ENCODE measurements around the gene LKAAEAR1.

LKAAEAR1 gene

DNA sequence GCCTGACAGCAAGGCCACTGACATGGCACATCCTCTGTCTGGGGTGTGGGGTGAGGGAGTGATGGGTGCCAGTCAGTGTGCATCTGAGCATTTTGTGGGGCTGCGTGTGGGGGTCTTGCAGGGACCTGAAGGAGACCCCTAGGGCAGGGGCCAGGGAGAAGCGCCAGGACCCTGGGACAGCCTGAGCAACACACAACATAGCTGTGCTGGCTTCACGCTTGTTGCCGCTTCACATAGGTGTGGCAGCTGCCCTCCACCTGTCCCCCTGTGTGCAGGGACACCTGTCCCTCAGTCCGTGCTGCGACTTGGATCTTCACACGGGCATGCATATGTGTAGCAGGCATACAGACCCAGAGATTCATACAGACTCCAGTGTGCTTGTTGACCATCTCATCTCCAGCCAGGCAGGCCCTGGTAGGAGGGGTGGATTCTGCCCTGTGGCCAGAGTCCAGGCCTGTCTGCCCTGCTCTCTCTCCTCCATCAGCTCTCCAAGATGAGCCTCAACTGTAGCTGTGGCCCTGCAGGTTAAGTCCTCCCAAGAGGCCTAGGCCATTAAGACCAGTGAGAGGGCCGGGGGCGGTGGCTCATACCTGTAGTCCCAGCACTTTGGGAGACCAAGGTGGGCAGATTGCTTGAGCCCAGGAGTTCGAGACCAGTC is 26.3 kb upstream of the LKAAEAR1 start:
- DNase-seq = no peak

DNA sequence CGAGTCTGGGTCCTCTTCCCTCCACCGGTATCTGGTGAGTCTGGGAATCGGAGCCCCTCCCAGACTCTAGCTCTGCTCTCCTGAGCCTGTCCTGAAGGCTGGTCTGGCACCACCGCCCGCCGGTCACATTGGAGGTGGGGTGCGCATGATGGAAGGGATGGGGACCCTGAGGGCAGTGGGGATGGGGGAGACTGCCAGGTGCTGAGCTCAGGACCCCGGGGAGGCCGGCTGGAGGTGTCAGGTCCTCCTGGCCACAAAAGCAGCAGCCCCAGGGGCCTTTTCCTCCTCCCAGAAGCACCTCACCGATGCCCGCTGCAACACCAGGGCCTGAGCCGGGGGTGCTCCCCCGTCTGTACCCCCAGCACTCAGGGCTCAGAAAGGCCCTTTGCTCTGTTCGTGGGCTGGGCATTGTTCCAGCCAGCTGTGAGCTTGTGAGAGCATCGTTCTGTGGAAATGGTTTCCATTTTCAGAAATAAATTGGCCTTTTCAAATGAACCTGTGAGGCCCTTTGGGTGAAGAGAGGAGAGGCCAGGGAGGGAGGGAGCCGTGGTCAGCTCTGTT is 25.7 kb upstream of the LKAAEAR1 start:
- no peak for DNase-seq

DNA sequence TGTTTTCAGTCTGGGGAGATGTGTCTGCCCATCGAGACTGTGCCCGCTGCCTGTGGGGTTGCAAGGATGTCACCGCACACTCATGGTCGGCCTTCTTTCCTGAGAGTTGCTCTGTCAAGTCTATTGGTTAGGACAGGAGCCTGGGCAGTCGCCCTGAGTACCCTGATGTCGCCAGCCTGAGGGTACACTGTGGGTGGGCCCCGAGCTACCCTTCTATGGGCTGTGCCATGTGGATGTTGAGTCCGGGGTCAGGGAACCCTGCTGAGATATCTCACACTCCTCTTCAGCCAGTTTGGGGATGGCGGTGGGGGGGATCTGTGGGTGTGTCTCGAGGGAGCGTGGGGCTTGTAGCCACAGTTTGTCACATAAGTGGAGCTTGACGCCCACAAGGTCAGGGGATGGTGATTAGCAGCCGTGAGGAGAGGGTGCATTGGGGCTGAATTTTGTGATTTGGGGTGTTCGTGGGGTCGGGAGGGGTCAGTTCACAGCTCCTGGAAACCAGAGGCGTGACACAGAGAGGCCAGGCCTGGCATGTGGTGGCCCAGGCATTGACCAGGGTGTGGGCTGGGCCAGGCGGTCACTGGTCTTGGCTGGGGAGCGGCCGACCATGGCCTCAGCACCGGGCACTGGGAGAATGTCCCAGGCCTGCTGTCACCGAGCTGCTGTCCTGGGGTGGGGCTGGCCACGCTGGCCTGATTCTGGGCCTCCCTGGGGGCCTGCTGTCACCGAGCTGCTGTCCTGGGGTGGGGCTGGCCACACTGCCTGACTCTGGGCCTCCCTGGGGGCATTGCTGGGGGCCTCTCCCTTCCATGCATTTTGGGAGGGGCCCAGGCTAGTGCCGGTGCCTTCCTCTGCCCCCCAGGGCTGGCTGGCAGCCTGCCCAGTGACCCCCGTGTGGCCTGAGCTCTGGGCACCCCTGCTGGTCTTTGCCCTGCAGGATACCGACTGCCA is 24.8 kb upstream of the LKAAEAR1 start:
- no peak for DNase-seq

DNA sequence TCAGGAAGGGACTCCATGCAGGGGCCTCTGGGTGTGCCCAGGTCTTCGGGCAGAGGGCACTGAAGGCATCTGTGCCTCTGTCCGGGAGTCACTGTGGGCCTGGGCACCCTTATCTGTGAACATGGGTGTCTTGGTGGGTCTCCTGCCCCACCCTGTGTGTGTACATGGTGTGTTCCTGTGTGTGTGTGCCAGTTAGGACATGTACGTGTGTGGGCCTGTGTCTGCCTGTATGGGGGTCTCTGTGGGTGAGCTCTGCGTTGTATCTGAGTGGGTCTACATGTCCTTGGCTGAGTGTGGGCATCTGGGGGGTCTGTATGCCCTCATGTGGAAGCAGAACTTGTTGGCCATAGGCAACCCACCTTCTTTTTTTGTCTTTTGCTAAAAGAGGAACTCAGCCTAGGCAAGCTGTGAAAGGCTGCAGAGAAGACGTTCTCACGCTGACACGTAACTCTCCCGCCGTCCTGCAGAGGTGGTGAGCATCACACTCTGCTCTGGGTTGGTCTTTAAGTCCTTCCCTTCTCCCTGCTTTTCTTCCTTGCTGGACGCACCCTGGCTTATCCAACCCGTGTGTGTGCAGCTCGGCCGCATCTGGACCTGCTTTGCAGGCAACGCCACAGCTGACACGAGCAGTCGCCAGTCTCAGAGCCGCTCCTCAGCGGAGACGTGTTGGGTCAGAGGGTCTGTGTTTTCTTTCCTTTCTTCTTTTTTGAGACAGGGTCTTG is 23.7 kb upstream of the LKAAEAR1 start:
- DNase-seq = no peak

DNA sequence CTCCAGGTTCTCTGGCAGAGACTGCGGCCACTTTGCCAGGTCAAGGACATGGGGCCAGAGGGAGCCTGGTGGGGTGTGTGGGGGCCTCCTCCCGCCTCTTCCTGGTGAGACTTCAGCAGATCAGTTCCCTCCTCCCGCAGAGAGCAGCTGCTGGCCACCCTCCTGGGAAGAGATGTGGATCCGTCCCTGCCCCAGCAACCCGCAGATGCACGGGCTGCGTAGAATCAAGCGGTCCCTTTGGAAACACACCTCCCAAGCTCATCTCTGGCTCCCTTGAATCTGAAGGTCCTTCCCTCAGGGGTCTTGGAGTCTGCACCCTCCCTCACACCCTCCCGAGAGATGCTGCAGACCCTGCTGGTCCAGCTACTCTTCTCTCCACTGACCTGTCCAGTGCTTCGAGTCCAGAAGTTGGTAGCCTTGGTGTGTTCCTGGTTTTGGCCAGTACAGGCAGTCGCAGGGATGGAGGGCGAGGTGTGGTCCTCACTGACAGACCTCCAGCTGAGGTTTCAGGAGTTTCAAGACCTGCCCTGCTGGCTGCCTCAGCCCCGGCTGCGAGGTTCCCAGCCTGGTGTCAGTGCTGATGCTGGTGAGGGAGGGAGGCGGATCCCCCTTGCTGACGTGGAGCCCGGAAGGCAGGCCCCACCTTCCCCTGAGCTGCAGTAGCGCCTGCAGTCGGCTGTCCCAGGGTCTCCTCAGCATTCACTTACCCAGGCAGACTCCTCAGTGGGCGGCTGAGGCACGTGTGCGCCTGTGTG is 23.0 kb upstream of the LKAAEAR1 start, which contains the start of gene NPBWR2:
Gene NPBWR2 (minus strand): TSS at position 585 of the 755 bp plus-strand sequence. CDS start 734 bp downstream, outside the sequence.
- DNase-seq = no peak

DNA sequence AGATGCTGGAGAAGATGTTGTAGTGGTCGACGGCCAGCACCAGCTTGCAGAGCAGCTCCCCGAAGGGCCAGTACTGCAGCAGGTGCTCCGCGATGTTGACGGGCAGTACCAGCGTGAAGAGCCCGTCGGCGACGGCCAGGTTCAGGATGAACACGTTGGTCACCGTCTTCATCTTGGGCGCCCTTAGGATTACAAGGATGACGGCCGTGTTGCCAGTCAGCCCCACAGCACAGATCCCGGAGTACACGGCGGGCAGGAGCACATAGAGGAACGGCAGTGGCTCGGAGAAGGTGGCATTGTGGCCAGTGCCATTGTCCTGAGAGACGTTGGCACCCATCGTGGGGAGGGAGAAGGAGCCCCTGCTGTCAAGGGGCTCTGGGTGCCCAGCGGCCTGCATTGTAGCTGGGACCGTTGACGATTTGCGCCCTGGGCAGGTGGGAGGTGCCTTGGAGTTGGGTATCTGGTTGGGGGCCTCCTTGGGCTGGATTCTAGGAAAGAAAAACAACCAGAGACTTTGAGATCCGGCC is 22.3 kb upstream of the LKAAEAR1 start:
- no peak for DNase-seq

DNA sequence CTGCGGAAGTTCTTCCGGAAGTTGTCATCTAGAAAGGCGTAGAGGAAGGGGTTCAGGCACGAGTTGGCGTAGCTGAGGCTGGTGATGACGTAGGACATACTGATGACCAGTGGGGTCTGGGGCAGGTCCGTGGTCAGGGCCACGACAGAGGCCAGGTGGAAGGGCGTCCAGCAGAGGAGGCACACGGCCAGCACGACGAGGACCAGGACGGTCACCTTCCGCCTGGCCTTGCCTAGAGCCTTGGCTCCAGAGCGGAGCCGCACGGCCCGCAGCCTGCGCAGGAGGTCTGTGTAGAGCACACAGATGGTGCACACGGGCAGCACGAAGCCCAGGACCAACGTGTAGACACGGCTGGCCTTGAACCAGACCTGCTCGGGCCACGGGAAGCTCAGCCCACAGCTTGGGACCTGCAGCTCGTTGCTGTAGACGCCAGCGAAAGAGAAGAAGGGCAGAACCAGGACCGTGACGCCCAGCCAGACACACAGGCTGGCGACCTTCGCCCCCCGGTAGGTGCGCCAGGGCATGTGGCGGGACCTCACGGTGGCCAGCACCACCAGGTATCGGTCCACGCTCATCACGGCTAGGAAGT is 21.7 kb upstream of the LKAAEAR1 start:
- DNase-seq = no peak

DNA sequence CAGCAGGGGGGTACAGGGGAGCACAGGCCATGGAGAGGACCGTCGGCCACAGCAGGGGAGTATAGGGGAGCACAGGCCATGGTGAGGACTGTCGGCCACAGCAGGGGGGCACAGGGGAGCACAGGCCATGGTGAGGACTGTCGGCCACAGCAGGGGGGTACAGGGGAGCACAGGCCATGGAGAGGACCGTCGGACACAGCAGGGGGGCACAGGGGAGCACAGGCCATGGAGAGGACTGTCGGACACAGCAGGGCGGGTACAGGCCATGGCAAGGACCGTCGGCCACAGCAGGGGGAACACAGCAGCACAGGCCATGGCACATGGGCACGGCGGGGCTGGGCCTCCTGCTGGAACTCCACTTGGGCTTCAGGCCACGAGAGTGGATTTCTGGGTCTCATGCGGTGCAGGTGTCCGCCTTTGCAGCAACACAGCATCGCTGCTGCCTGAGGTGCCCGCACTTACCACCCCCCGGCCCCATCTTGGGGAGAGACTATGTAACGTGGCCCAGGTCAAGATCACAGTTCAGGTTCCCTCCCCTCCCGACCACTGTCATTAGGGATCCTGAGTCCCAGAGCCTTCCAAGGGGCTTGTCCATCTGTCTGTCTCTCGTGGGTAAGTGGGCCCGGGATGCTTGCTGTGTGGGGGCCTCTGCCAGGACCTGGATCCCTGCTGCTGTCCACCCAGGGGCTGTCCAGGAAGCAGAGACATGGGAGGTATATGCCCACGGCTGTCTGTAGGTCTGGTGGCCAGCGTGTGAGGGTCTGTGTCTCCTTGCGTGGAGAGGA is 20.7 kb upstream of the LKAAEAR1 start:
- DNase-seq = no peak

DNA sequence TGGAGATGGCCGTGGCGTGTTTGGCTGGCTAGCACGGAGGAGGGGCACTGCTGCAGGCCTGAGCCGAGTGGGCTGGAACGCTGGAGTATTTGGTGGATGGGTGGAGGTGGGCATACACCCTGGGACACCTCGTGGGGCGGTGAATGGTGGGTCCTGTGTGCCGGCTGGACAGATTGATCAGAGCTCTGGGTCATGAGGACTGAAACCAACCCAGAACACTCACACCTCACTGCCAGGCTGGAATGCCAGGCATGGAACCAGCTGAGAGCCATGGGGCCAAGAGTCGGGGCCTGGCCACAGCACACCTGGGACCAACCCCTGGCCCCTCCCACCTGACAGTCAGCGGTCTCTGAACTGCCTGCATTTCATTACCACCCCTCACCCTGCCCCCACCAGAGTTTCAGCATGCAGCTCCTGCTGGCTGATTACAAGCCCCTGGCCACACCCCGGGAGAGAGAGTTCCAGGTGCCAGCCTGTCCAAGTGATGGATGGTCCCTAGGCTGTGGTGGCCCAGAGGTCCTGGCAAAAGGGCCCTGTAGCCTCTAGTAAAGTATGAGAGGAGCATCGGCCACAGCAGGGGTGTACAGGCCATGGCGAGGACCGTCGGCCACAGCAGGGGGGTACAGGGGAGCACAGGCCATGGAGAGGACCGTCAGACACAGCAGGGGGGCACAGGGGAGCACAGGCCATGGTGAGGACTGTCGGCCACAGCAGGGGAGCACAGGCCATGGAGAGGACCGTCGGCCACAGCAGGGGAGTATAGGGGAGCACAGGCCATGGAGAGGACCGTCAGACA is 19.9 kb upstream of the LKAAEAR1 start:
- no peak for DNase-seq

DNA sequence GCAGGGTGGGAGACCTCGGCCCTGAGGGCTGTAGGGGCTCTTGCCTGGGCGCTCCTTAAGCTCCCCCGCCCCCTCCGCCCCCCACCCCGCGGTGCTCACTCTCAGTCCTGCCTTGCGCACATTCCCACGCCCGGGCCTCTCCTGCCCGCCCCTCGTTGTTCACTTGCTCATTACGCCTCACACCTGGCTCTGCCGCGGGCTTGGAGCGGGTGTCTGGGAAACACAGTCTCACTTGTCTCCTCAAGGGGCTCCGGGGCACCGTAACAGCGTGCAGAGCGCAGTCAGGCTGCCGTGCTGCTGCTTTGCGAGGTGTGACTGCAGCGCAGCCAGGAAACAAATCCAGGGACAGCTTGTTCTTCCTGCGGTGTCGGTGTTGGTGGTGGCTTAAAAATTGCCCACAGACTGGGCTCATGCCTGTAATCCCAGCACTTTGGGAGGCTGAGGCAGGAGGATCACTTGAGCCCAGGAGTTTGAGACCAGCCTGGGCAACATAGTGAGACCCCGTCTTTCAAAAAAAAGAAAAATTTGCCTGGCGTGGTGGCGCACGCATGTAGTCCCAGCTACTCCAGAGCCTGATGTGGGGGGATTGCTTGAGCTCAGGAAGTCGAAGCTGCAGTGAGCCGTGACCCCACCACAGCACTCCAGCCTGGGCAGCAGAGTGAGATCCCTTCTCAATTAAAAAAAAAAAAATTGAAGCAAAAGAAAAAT is 18.6 kb upstream of the LKAAEAR1 start:
- no peak for DNase-seq

DNA sequence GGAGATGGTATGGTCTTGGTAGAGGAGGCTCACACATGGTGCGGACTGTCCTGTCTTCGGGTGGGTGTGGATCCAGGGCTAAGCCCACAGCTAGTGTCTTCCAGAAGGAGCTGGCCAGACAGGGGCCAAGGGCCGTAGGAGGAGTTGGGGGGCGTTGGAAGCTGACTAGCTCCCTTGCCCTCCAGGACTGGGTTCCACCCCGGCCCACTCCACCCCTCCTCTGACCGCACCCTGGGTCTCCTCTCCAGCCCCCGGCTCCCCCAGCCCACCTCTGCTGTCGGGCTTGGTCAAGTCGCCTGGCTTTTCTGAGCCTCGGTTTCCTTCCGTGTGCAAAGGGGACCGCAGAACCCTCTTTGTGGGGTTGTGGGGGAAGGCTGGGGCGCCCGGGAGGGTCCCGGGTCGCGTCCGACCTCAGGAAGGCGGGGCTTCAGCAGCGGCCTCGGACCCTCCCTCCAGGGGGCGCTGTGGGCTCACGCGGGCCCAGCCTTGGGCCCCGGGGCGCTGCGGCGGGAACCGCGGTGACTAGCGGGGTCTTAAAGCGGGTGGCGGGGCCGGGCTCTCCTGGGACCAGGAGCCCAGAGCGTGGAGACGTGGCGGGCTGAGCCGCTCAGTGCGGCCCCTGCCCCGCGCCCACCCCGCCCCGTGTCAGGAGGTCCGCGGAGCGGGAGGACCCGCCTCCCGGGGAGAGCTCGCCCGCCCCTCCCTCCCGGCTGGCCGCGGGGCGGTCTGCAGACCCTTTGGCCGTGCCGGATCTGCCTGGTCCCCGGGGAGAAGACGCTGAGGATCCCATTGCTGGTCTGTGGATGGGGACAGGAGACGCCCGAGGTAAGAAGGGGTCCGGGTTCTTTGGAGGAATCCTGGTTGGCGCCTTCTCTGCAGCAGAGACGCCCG is 17.8 kb upstream of the LKAAEAR1 start:
- no peak for DNase-seq

DNA sequence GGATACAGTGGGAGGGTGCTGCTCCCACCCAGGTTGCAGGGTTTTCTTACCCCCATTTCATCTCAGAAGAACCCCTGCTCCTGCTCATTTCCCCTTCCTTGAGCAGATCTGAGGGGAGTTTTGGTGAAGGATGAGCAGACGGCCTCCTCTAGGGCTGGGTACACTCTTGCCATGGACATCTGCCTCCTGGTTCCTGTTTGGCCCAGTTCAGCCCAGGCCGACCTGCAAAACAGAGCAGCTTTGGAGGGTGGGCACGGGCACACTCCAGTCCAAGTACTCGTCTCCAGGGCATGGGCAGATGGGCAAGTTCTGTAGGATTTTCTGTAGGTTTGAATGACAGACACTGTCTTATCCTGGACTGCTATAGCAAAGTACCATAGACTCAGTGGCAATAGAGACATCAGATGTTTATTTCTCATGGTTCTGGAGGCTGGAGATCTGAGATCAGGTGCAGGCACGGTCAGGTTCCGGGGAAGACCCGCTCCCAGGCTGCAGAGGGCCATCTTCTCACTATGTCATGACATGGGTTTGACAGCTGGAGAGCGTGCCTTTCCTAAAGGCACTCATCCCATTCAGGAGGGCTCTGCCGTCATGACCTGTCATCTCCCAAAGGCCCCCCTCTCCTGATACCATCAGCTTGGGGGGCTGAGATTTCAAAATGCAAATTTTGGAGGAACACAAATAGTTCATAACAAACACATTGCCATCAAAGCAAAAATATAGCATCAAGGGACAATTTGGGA is 16.9 kb upstream of the LKAAEAR1 start:
- DNase-seq = no peak

DNA sequence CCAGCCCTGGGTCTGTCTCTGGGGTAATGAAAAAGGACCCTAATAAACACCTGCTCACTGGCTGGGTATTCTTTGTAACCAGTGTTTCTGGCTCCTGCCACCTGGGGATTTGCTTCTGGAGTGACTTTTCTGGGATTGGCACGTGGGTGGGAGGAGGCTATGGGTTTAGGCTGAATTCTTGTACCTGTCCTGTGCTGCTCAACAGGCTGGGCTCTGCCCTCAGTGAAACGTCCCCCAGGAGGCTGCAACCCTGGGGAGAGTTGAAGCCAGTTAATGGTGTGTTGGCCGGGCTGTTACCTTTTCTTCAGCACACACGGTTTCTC is 16.3 kb upstream of the LKAAEAR1 start:
- DNase-seq = no peak

DNA sequence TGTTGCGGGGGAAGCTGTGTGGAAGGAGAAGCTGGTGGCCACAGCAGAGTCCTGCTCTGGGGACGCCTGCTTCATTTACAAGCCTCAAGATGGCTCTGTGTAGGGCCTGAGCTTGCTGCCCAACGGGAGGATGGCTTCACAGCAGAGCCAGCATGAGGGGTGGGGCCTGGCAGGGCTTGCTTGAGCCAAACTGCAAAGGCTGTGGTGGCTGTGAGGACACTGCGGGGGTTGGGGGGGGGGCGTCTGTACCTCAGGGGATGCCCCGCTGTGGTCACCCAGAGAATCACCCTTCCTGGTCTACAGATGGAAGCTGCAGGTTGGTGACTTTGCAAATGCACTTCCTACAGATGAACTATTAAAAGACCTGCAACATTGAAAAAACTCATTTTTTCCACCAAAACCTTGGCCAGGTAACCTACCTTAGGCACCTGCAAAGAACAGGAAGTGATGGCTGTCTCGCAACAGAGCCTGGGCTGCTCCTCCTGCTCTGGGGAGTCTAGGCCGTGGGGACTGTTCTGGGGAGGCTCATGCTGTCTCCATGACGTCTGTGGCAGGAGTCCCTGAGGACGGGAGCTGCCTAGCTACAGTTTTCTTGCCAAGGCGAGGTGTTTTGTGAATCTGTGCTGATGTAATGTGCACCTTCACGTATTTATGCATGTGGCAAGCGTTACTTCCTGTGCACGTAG is 15.8 kb upstream of the LKAAEAR1 start:
- DNase-seq = no peak

DNA sequence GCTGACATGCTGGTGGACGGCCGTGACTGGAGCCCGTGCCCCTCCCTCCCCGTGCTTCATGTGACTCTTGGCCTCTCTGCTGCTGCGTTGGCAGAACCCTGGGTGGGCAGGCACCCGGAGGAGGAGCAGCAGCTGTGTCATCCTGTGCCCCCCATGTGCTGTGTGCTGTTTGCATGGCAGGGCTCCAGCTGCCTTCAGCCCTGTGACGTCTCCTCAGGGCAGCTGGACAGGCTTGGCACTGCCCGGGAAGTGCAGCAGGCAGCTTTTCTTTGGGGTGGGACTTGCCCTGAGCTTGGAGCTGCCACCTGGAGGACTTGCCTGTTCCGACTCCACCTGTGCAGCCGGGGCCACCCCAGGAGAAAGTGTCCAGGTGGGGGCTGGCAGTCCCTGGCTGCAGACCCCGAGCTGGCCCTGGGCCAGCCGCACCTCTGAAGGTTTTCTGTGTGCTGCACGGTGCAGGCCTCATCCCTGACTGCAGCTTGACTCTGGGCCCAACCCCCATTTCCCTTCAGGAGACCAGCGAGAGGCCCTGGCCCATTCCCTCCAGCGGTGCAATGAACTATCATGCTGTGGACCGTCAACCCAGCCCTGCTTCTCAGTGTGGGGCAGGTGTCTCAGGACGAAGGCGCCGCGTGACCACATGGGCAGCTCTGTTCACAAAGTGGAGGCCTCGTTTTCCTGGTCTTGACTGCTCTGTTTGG is 15.0 kb upstream of the LKAAEAR1 start:
- DNase-seq = no peak

DNA sequence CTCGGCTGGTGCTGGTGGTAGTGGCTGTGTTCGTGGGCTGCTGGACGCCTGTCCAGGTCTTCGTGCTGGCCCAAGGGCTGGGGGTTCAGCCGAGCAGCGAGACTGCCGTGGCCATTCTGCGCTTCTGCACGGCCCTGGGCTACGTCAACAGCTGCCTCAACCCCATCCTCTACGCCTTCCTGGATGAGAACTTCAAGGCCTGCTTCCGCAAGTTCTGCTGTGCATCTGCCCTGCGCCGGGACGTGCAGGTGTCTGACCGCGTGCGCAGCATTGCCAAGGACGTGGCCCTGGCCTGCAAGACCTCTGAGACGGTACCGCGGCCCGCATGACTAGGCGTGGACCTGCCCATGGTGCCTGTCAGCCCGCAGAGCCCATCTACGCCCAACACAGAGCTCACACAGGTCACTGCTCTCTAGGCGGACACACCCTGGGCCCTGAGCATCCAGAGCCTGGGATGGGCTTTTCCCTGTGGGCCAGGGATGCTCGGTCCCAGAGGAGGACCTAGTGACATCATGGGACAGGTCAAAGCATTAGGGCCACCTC is 14.3 kb upstream of the LKAAEAR1 start:
- DNase-seq = no peak
